Measurements from ENCODE around the gene CFAP97D1.

Gene CFAP97D1

GRCh38 chr17:43750153-43750552, 30.1 kb upstream of the CFAP97D1 start:
- no peak overlapping the region for H3K9ac ChIP-seq (ENCODE audit: insufficient read length)
- H3K4me3 ChIP-seq = no peak overlapping the region
- no peak for DNase-seq (ENCODE audit: low read depth, low spot score)
- no peaks in the 10 kb centered on the region for H3K9me3 ChIP-seq (ENCODE audit: low read depth, low read length)
- H3K27ac ChIP-seq = no peak overlapping the region
- no peak for TF ChIP-seq POLR2AphosphoS5 (IDR thresholded peaks at IDR 0.05; ENCODE audit: borderline replicate concordance, low read depth, low read length)
- no peak for TF ChIP-seq EZH2 (IDR thresholded peaks at IDR 0.05)
- TF ChIP-seq FOXP2 (optimal IDR thresholded peaks at IDR 0.05; ENCODE audit: control extremely low read depth, extremely low read length, insufficient read depth) = no peak
- H3K36me3 ChIP-seq (ENCODE audit: insufficient read depth, low read length) = no peaks in the 10 kb centered on the region

DNA sequence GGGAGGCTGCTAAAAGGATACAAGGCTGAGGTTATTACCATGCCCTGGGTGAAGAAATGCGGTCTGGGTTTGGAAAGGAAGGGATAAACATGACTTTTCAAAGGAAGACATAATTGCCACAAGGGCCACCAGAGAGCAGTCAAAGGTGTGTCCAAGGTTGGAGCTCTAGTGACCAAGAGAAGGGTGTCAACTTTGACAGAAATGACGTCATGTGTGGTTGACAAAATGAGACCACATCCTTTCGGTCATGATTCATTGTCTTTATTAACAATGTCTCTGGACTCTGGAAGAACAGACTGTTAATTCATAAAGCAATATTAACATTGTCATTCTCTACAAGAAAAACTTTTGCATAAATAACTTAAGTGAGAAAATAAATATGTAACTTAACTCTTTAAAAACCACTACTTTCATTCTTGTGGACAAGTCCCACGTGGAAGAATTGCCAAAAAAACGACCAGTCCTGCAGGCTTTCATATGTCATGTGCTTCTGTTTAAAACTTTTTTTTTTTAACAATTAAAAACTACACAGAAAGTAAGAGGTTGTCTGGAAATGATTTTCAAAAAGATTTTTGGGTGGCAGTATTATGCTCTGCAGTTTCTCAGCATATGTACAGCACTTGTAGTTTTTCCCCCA, 26.6 kb upstream of the CFAP97D1 start:
- H3K4me3 ChIP-seq = no peak overlapping the region
- no peak overlapping the region for H3K27ac ChIP-seq
- H3K9me3 ChIP-seq (ENCODE audit: low read depth, low read length) = no peaks in the 10 kb centered on the region
- no peak overlapping the region for H3K9ac ChIP-seq (ENCODE audit: insufficient read length)
- TF ChIP-seq EZH2 (IDR thresholded peaks at IDR 0.05) = no peak
- no peak for TF ChIP-seq POLR2AphosphoS5 (IDR thresholded peaks at IDR 0.05; ENCODE audit: borderline replicate concordance, low read depth, low read length)
- TF ChIP-seq FOXP2 (optimal IDR thresholded peaks at IDR 0.05; ENCODE audit: control extremely low read depth, extremely low read length, insufficient read depth) = no peak
- no peak for DNase-seq (ENCODE audit: low read depth, low spot score)
- no peaks in the 10 kb centered on the region for H3K36me3 ChIP-seq (ENCODE audit: insufficient read depth, low read length)

- TF ChIP-seq FOXP2 (optimal IDR thresholded peaks at IDR 0.05; ENCODE audit: control extremely low read depth, extremely low read length, insufficient read depth) (no peak), POLR2AphosphoS5 (IDR thresholded peaks at IDR 0.05; ENCODE audit: borderline replicate concordance, low read depth, low read length) (no peak), EZH2 (IDR thresholded peaks at IDR 0.05) (no peak)
- no peaks in the 10 kb centered on the region for H3K36me3 ChIP-seq (ENCODE audit: insufficient read depth, low read length)
- no peaks in the 10 kb centered on the region for H3K9me3 ChIP-seq (ENCODE audit: low read depth, low read length)
- no peak for DNase-seq (ENCODE audit: low read depth, low spot score)
- H3K4me3 ChIP-seq = no peak overlapping the region
- H3K9ac ChIP-seq (ENCODE audit: insufficient read length) = no peak overlapping the region
- H3K27ac ChIP-seq = no peak overlapping the region
Observed at GRCh38 chr17:43754947-43755346, 25.3 kb upstream of the CFAP97D1 start.

GRCh38 chr17:43755389-43755875, 24.8 kb upstream of the CFAP97D1 start:
- DNase-seq (ENCODE audit: low read depth, low spot score) = no peak
- TF ChIP-seq FOXP2 (optimal IDR thresholded peaks at IDR 0.05; ENCODE audit: control extremely low read depth, extremely low read length, insufficient read depth) (no peak), EZH2 (IDR thresholded peaks at IDR 0.05) (peak; percentile 56), POLR2AphosphoS5 (IDR thresholded peaks at IDR 0.05; ENCODE audit: borderline replicate concordance, low read depth, low read length) (no peak)
- Histone ChIP-seq H3K27ac (no peak overlapping the region), H3K36me3 (ENCODE audit: insufficient read depth, low read length) (no peaks in the 10 kb centered on the region), H3K9ac (ENCODE audit: insufficient read length) (no peak overlapping the region), H3K4me3 (no peak overlapping the region), H3K9me3 (ENCODE audit: low read depth, low read length) (no peaks in the 10 kb centered on the region)

DNA sequence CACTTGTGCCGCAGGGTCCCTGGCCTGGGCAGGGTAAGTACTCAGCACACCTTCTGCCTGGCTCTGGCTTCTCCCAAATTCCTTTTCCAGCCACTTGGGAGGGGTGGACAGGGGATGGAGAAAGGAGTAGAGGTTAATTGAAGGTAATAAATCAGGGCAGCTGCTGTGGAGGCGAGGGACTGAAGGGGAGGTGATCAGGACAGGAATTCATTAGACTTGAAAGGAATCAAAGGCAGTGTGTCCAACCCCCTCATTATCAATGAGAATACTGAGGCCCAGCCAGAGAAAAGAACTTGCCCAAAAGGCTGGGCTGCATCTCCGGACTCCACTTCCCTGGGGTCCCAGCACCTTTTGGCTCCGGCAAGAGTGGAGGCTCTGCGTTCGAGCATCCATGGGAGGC, 24.0 kb upstream of the CFAP97D1 start:
- Histone ChIP-seq H3K4me3 (no peak overlapping the region), H3K9me3 (ENCODE audit: low read depth, low read length) (no peaks in the 10 kb centered on the region), H3K27ac (no peak overlapping the region), H3K36me3 (ENCODE audit: insufficient read depth, low read length) (no peaks in the 10 kb centered on the region), H3K9ac (ENCODE audit: insufficient read length) (no peak overlapping the region)
- no peak for DNase-seq (ENCODE audit: low read depth, low spot score)
- no peak for TF ChIP-seq FOXP2 (optimal IDR thresholded peaks at IDR 0.05; ENCODE audit: control extremely low read depth, extremely low read length, insufficient read depth)
- TF ChIP-seq POLR2AphosphoS5 (IDR thresholded peaks at IDR 0.05; ENCODE audit: borderline replicate concordance, low read depth, low read length) = no peak
- TF ChIP-seq EZH2 (IDR thresholded peaks at IDR 0.05) = no peak

DNA sequence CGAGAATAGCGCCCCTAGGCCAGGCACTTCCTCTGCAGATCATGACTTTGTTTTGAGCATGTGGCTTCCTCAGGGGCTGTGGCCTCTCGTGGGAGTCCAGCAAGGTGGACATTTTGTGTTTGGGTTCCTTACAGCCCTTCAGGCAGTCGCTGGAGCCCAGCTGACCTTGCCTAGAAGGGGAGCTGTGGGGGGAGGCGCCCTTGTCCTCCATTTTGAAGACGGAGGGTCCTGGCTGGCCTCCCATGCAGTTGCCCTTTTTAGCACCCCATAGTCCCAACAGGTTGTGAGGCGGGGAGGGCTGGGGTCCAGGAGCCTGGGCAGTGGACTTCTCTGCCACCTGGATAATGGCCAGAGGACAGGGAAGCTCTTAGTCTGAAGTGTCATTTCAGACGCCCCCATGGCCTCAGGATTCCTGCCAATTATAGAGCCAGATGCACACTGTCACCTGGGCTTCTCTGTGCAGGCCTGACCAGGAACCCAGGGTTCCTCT, 23.0 kb upstream of the CFAP97D1 start:
- no peak for TF ChIP-seq EZH2 (IDR thresholded peaks at IDR 0.05)
- TF ChIP-seq POLR2AphosphoS5 (IDR thresholded peaks at IDR 0.05; ENCODE audit: borderline replicate concordance, low read depth, low read length) = no peak
- no peak for TF ChIP-seq FOXP2 (optimal IDR thresholded peaks at IDR 0.05; ENCODE audit: control extremely low read depth, extremely low read length, insufficient read depth)
- no peak overlapping the region for H3K27ac ChIP-seq

DNA sequence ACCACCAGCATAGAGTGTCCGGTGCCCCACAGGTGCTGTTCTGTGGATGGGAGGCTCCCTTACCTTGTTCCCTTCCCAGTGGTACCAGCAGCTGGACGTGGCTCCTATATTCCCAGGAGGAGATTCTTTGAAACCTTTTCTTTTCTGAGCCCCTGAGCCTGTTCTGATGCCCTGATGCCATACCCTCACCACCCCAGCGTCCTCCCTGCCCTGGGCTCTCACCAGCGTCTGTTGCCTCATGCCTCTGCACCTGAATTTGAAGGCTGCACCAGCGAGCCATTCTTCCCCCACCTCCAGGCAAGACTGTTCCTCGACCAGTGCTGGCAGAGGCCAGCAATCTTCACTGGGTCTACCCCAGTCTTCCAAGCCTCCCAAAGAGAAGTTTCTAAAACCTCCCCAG, 22.1 kb upstream of the CFAP97D1 start:
- Histone ChIP-seq H3K27ac (no peak overlapping the region), H3K9ac (ENCODE audit: insufficient read length) (no peak overlapping the region), H3K36me3 (ENCODE audit: insufficient read depth, low read length) (no peaks in the 10 kb centered on the region), H3K4me3 (no peak overlapping the region), H3K9me3 (ENCODE audit: low read depth, low read length) (no peaks in the 10 kb centered on the region)
- DNase-seq (ENCODE audit: low read depth, low spot score) = no peak
- TF ChIP-seq FOXP2 (optimal IDR thresholded peaks at IDR 0.05; ENCODE audit: control extremely low read depth, extremely low read length, insufficient read depth) (no peak), EZH2 (IDR thresholded peaks at IDR 0.05) (no peak), POLR2AphosphoS5 (IDR thresholded peaks at IDR 0.05; ENCODE audit: borderline replicate concordance, low read depth, low read length) (no peak)

More for the DNA sequence above, 23.0 kb upstream of the CFAP97D1 start:
- no peak overlapping the region for H3K4me3 ChIP-seq
- H3K9me3 ChIP-seq (ENCODE audit: low read depth, low read length) = no peaks in the 10 kb centered on the region
- no peaks in the 10 kb centered on the region for H3K36me3 ChIP-seq (ENCODE audit: insufficient read depth, low read length)
- H3K9ac ChIP-seq (ENCODE audit: insufficient read length) = no peak overlapping the region
- DNase-seq (ENCODE audit: low read depth, low spot score) = no peak

DNA sequence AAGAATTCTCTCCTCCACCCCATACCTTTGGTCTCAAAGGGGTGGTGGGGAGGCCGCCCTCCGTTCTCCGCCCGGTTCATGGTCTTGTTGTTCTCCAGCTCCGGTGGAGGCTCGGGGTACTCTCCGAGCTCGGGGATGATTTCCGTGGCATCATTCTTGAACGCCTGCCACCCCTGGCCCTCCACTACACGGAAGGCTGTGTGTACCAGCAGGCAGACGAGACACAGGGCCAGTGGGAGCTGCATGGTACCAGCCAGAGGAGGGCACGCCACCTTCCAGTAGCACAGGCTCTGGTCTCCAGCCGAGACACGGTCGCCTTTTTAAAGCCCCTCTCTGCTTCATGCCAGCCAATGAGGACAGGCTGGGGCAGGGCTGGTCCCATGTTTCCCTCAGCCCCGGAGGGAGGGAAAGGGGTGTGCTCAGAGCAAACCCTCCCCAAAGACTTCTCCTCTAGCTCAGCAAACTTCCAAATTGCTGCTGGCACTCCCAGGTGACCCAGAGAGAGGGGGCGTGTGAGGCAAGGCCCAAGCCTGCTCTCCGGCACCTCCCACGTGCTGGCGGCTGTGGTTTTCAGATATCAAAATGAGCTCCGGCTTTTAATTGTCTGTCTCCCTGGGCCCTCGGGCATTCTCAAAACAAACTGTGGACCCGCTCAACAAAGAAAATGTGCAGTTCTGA, 21.6 kb upstream of the CFAP97D1 start, which contains the start of gene SOST:
SOST (minus strand) TSS at position 295 of the 678 bp plus-strand sequence; CDS start at position 245, 50 bp downstream.
- no peak for DNase-seq (ENCODE audit: low read depth, low spot score)
- no peaks in the 10 kb centered on the region for H3K9me3 ChIP-seq (ENCODE audit: low read depth, low read length)
- H3K9ac ChIP-seq (ENCODE audit: insufficient read length) = no peak within 1 kb of the TSS
- TF ChIP-seq POLR2AphosphoS5 (IDR thresholded peaks at IDR 0.05; ENCODE audit: borderline replicate concordance, low read depth, low read length) (no peak), EZH2 (IDR thresholded peaks at IDR 0.05) (no peak), FOXP2 (optimal IDR thresholded peaks at IDR 0.05; ENCODE audit: control extremely low read depth, extremely low read length, insufficient read depth) (no peak)
- H3K4me3 ChIP-seq = no peak within 1 kb of the TSS
- no peaks in the 10 kb centered on the region for H3K36me3 ChIP-seq (ENCODE audit: insufficient read depth, low read length)
- no peak within 1 kb of the TSS for H3K27ac ChIP-seq

Data from SK-N-MC (cell line).